Epidermal melanocyte (primary cell): Measurements from ENCODE around the gene NT5C2.

ENCODE experiments used
- DNase-seq: peaks from one replicate; pipeline ENCODE4 v3.0.0; 2011; ENCODE audit warnings: low spot score; ENCODE audit not compliant: insufficient read length

The NT5C2 gene

GRCh38 chr10:103125323-103126267 lies 67.5 kb downstream of the NT5C2 start:
- no peak for DNase-seq

GRCh38 chr10:103124420-103125096 lies 68.5 kb downstream of the NT5C2 start:
- no peak for DNase-seq

GRCh38 chr10:103123282-103124024 lies 69.6 kb downstream of the NT5C2 start:
- DNase-seq, result no peak

DNA sequence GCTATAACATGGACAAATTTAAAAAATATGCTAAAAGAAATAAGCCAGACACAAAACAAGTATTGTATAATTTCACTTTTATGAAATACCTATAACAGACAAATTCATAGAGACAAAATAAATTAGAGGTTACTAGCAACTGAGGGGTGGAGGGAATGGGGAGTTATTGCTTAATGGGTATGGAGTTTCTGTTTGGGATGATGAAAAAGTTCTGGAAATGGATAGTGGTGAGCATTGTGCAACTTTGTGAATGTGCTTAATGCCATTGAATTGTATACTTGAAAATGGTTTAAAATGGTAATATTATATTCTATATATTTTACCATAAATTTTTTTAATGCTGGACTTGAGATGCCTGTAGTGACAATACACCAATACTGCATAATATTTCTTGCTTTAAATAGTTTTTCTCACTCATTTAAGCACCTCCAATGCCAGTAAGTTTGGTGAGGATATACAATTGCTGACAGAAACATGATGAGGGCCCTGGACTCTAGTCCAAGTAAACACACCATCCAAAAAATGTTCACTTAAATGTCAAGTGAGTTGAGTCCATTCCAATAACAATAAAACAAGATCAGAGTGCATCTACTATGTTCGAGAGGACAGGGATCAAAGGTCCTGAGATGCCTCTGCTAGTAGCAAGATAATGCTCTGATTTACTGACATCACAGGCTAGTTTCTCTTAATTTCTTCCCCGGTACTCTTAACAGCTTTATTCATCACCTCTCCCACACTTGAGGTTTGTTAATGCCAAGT lies 71.9 kb downstream of the NT5C2 start:
- DNase-seq, result no peak

- DNase-seq, result no peak
These were observed 72.5 kb downstream of the NT5C2 start for GRCh38 chr10:103120546-103120945.

- no peak for DNase-seq
These were observed 75.8 kb downstream of the NT5C2 start for GRCh38 chr10:103117247-103117646.

DNA sequence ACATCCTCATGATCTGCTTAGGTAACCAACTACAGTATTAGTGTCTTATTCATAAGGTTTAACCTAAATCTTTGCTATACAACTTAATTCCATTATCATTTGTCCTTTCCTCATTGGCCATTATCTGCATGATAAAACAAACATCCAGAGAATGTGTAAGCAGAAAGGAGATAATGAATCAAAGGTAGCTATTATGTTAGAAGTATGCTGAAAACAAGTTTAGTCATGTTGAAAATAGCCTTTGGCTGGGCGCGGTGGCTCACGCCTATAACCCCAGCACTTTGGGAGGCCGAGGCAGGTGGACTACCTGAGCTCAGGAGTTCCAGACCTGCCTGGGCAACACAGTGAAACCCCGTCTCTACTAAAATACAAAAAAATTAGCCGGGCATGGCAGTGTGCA lies 78.2 kb downstream of the NT5C2 start:
- no peak for DNase-seq

GRCh38 chr10:103111918-103112877 lies 80.9 kb downstream of the NT5C2 start:
- DNase-seq, result no peak

DNA sequence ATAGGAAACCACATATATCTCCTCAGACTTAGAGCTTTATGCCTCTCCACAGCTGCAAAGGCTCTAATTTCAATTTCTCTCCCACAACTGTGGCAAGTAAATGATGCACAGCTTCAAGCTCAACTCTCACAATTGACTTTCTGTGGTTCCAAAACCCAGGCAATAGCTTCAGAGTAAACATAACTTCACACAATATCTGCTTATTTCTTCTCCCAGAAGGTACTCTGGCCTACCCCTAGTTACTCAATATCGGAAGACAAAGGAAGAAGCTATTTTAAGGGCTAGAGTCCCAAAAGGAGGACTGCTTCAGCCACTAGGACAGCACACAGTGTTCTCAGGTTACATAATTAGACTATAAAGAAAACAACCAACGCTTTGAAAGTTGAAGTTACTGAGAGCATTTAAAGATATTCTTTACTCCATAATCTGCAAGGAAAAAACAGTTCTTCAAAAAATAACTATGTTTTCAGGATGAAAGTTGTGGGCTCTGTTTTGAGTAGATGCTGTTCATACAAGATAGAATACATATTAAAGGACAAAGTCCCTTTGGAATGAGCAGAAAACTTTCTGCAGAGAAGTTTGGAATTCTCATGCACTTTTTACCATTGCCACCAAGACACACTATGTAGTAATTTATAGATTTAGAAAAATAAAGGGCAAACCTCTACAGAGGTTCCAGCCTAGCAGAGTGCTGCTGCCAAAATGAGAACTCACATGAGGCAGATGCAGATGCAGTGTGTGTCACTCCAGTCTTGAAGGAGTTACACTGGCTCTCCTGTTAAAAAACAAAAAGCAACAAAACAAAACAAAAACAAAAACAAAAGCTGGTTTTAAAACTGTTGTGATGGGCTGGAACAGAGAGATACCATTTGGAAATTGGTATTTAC lies 81.8 kb downstream of the NT5C2 start:
- no peak for DNase-seq

DNA sequence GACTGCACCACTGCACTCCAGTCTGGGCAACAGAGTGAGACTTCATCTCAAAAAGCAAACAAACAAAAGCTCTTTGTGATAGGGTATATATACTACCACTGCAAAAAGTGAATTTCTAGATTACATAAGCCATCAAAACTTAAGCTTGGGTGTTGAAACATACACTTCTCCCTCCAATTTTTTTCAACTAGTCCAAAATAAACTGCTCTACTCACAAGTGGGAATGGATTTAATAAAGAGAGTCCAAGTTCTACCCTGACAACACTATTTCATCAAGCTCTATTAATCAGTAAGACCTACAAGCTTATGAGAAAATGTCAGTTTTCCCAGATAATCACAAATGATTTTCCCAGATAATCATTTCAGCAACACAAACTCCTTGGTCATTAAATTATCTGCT lies 82.7 kb downstream of the NT5C2 start:
- no peak for DNase-seq

GRCh38 chr10:103109821-103110220 lies 83.3 kb downstream of the NT5C2 start:
- no peak for DNase-seq

DNA sequence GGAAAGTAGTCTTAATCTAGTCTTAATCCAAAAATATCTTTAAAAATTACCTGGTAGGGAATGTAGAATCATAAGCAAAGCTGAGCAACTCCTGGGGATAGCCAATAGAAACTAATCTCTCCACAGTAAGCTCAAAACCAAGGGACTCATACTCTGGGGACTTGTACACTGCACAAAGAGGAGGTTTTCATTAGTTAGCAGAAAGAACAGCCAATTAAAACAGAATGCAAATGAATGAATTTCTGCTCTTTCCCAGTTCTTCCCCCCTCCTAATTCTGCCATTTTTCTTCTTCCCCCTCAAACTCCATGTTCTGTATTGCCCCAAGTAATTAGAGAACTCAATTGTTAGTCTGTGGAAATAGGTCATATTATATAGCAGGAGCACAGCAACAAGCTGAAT lies 86.5 kb downstream of the NT5C2 start:
- DNase-seq, result no peak

DNA sequence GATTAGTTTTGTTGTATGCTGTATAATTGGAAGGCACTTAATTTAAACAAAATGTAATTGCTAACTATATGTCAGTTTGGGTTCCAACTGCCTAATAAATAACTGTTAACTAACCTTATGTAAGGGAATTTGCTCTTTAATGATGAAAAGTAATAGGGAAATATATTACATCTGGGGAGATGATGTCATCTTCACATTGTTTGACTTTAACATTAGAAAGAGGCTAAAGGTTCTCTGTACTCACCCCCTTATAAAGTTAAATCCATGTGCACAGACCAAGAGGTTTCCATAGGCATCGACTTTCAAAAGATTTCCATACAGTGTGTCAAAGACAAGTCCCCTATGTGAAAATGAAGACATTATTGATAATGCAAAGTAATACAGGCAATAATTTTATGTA lies 87.6 kb downstream of the NT5C2 start:
- DNase-seq, result no peak

GRCh38 chr10:103104721-103105120 lies 88.4 kb downstream of the NT5C2 start:
- no peak for DNase-seq

- no peak for DNase-seq
These were observed 89.1 kb downstream of the NT5C2 start for GRCh38 chr10:103103989-103104388.

DNA sequence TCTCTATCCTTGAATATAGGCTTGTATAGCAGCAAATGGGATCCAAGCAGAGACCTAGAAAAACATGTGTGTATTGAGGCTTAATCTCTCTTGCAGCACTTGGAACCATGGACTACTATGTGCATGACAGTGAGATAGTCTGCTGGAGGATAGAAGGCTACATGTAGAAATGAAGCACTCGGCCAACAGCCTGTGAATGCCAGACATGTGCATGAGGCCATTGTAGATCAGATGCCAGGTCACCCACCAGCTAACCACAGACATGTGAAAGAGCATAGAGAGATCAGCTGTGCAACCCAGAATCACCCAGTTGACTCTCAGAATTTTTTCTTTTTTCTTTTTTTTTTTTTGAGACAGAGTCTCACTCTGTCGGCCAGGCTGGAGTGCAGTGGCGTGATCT lies 90.9 kb downstream of the NT5C2 start:
- no peak for DNase-seq

DNA sequence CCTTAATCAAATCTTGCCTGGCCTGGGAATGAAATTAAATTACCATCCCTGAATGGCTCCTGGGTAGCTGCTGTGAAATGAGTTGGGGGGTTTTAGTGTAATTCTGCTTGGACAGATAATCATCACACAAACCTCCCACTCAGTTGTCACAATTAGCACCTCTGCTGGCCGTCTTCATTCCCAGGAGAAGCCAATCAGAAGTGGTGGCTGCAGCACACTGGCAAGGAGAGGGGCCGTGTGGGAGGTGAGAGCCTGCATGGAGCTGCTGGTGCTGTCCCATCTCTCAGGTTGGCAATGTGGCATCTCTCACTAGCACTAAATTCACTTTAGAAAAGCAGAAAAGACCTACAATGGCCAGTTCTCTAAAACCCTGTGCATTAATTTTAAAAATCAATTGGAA lies 92.5 kb downstream of the NT5C2 start:
- DNase-seq, result no peak

DNA sequence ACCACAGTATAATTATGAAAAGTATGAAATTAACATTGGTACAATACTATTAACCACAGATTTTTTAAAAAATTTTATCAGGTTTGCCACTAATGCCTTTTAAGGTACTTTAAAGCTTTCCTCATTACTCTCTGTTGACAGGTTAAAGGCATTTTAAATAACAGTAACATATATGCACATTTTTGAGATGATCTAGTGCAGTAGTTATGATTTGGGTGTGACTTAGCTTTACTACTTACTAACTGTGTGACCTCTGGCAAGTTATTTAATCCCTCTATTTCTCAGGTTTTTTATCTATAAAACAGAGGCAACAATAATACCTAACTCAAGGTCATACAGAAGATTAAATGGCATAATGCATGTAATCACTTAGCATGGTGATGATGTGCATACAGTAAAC lies 94.8 kb downstream of the NT5C2 start:
- DNase-seq, result no peak

- no peak for DNase-seq
These were observed 96.9 kb downstream of the NT5C2 start for GRCh38 chr10:103096130-103096529.
